K562 (cell line): ENCODE data around the gene KBTBD3. TPM values are rescaled to one million over a fixed set of nuclear protein-coding genes. Genes with fewer than 3 reads are reported as not detected.

Experiments used
- ARID1B ChIP-seq: fragments of 450-650 bp; IDR thresholded peaks from 2 replicates; pipeline ENCODE4 v1.6.1; 2016; ENCODE audit warnings: antibody characterized with exemption, mild to moderate bottlenecking, inconsistent platforms
- BHLHE40 ChIP-seq: IDR thresholded peaks from 2 replicates; pipeline ENCODE4 v1.6.1; 2011; ENCODE audit warnings: low read length, improper control_type of control experiment
- CEBPB ChIP-seq: fragments of 450-650 bp; IDR thresholded peaks from 2 replicates; pipeline ENCODE4 v1.6.1; 2016; ENCODE audit warnings: missing genetic modification characterization, missing compliant biosample characterization
- FOXA1 ChIP-seq: fragments of 450-650 bp; IDR thresholded peaks from 2 replicates; pipeline ENCODE4 v1.6.1; 2016; ENCODE audit warnings: mild to moderate bottlenecking, borderline replicate concordance
- HDGF ChIP-seq: fragments of 450-650 bp; IDR thresholded peaks from 2 replicates; pipeline ENCODE4 v1.6.1; 2016
- HIVEP1 ChIP-seq: fragments of 250-450 bp; sonication (Bioruptor Pico); IDR thresholded peaks from 2 replicates; pipeline ENCODE4 v1.4.0; 2020; ENCODE audit warnings: mild to moderate bottlenecking
- HNRNPK ChIP-seq: fragments of 200-400 bp; formaldehyde crosslinking; IDR thresholded peaks from one replicate; pipeline ENCODE4 v1.6.1; 2018; ENCODE audit warnings: mild to moderate bottlenecking, low read depth, low read length; ENCODE audit not compliant: poor library complexity, severe bottlenecking
- MAFG ChIP-seq: fragments of 450-650 bp; conservative IDR thresholded peaks from 2 replicates; pipeline ENCODE4 v1.6.1; 2016; ENCODE audit warnings: missing genetic modification characterization, missing compliant biosample characterization
- NR2C2 ChIP-seq, 2 experiments: fragments of 200-800 bp in 1 of 2; sonication (Bioruptor generic) in 1 of 2; sonication (generic) in 1 of 2; formaldehyde crosslinking in 1 of 2; IDR thresholded peaks; 2 replicates each; pipeline versions ENCODE4 v1.6.1 to v1.8.0; 2016 to 2022; ENCODE audit warnings: mild to moderate bottlenecking in 1 of 2, missing compliant biosample characterization in 1 of 2, missing genetic modification characterization in 1 of 2, missing genetic modification reagents in 1 of 2
- PHF8 ChIP-seq: fragments of 200-600 bp; sonication (generic); IDR thresholded peaks from 2 replicates; pipeline ENCODE4 v1.6.1; 2012; ENCODE audit warnings: mixed run types, mild to moderate bottlenecking, inconsistent platforms, low read length, moderate library complexity, borderline replicate concordance
- POLR2H ChIP-seq: IDR thresholded peaks from 2 replicates; pipeline ENCODE4 v1.6.1; 2016; ENCODE audit warnings: missing genetic modification characterization, low read depth, mild to moderate bottlenecking, control low read depth, missing compliant biosample characterization, moderate library complexity
- PPARD ChIP-seq: fragments of 250-450 bp; sonication (Bioruptor Pico); IDR thresholded peaks from 2 replicates; pipeline ENCODE4 v1.8.0; 2022; ENCODE audit warnings: inconsistent platforms, mild to moderate bottlenecking, moderate library complexity
- SMARCA4 ChIP-seq: fragments of 450-650 bp; IDR thresholded peaks from 2 replicates; pipeline ENCODE4 v1.6.1; 2016
- ZNF512 ChIP-seq: IDR thresholded peaks from 2 replicates; pipeline ENCODE4 v1.6.1; 2016; ENCODE audit warnings: missing genetic modification characterization, missing compliant biosample characterization
- polyA plus RNA-seq, 8 experiments: library from polyadenylated mRNA; depleted of rRNA in 4 of 8; stranded (reverse) in 5 of 8; unstranded in 3 of 8; fragments of >200 nt; fragmentation: Nextera tagmentation in 2 of 8; fragmentation: Illumina TruSeq in 1 of 8; extraction: Ambion mirVana in 2 of 8; extraction: Trizol in 1 of 8; gene quantifications; 2 replicates each; pipeline versions ENCODE4 v1.2.1 to v1.2.3, GENCODE V29; 2011 to 2014; ENCODE audit warnings: inconsistent platforms in 1 of 8, missing spikeins in 1 of 8
- total RNA-seq, 7 experiments: library from RNA; depleted of rRNA in 6 of 7; stranded (reverse); fragments of >200 nt in 6 of 7; fragmentation: Illumina TruSeq in 2 of 7; extraction: Trizol in 2 of 7; gene quantifications; 2 replicates each; pipeline versions ENCODE4 v1.2.1 to v1.2.3, GENCODE V29; 2011 to 2021; ENCODE audit warnings: low replicate concordance in 1 of 7
- TF ChIP-seq, protein P1 (sequence below), 2 experiments: IDR thresholded peaks; 2 replicates each; pipeline ENCODE4 v1.6.1; 2012; ENCODE audit warnings: improper control_type of control experiment in 2 of 2, low read depth in 2 of 2, low read length in 2 of 2, borderline replicate concordance in 1 of 2
- TF ChIP-seq, protein P2 (sequence below): fragments of 450-650 bp; IDR thresholded peaks from 2 replicates; pipeline ENCODE4 v1.6.1; 2014; ENCODE audit warnings: low read depth, mild to moderate bottlenecking, moderate library complexity, borderline replicate concordance

Gene KBTBD3
- total and polyA plus RNA-seq, 9 of the 15 experiments (the other 6 are each of a cell fraction or from before 2014, with no cell fraction given), result 4.2 to 31.2 (median 6.4) TPM

DNA sequence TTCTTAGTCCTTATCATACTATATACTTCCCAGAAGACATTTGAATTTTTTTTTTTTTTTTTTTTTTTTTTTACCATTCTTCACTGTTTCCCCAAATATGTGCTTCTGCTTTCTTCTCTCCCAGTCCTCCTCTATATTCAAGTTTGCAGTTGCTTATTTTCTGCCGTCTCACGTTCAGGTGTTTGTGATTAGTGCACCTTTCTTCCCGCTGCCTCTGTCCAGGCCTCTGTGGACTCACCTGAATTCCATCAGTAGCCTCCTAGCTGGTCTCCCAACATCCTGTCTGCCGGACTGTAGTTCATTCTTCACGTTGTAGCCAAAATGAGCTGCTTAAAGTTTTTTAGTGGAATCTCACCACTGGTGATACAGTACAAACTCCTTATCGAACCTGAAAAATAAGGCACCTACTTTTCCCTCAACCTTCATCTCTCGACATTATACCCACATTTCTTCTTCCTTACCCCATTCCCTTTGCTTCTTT, 54.3 kb downstream of the KBTBD3 start (continued):
- TF ChIP-seq FOXA1 (no peak), HDGF (no peak), CEBPB (tag) (no peak), HNRNPK (no peak), PPARD (CRISPR knock-in tag) (no peak), ARID1B (0 out of 2 replicates have a peak, but pooled peaks have one; percentile 2), POLR2H (tag) (0 out of 2 replicates have a peak, but pooled peaks have one; percentile 1), HIVEP1 (CRISPR knock-in tag) (no peak), PHF8 (no peak), NR2C2 (CRISPR knock-in tag; IDR thresholded peaks at IDR 0.05) (no peak), NR2C2 (tag; IDR thresholded peaks at IDR 0.05) (no peak), SMARCA4 (peak; percentile 16; the same call in 1 of the 2 replicates), ZNF512 (tag) (peak; percentile 86), MAFG (no peak), BHLHE40 (no peak)
- TF ChIP-seq, protein P1, sequence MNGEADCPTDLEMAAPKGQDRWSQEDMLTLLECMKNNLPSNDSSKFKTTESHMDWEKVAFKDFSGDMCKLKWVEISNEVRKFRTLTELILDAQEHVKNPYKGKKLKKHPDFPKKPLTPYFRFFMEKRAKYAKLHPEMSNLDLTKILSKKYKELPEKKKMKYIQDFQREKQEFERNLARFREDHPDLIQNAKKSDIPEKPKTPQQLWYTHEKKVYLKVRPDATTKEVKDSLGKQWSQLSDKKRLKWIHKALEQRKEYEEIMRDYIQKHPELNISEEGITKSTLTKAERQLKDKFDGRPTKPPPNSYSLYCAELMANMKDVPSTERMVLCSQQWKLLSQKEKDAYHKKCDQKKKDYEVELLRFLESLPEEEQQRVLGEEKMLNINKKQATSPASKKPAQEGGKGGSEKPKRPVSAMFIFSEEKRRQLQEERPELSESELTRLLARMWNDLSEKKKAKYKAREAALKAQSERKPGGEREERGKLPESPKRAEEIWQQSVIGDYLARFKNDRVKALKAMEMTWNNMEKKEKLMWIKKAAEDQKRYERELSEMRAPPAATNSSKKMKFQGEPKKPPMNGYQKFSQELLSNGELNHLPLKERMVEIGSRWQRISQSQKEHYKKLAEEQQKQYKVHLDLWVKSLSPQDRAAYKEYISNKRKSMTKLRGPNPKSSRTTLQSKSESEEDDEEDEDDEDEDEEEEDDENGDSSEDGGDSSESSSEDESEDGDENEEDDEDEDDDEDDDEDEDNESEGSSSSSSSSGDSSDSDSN (IDR thresholded peaks at IDR 0.05; ENCODE audit: borderline replicate concordance in 1 of 2, low read depth in 2 of 2, low read length in 2 of 2), result no peak
- TF ChIP-seq, protein P2, sequence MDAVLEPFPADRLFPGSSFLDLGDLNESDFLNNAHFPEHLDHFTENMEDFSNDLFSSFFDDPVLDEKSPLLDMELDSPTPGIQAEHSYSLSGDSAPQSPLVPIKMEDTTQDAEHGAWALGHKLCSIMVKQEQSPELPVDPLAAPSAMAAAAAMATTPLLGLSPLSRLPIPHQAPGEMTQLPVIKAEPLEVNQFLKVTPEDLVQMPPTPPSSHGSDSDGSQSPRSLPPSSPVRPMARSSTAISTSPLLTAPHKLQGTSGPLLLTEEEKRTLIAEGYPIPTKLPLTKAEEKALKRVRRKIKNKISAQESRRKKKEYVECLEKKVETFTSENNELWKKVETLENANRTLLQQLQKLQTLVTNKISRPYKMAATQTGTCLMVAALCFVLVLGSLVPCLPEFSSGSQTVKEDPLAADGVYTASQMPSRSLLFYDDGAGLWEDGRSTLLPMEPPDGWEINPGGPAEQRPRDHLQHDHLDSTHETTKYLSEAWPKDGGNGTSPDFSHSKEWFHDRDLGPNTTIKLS, result no peak
- TF ChIP-seq, all 486 proteins: peak for 6
